Transverse colon (tissue), 4 donors: Measurements from ENCODE around the gene GLMP. TPM values are rescaled to one million over a fixed set of nuclear protein-coding genes. Genes with fewer than 3 reads are reported as not detected.
A peak's percentile ranks its signal among the peaks of the same experiment; 100 is the strongest.

ENCODE experiments used
- DNase-seq: peaks from one replicate; pipeline ENCODE4 v3.0.0-alpha.2; 2019
- H3K27ac ChIP-seq, 4 donors: fragments of 200-600 bp; sonication (generic); 2 replicates each; pipeline ENCODE4 v1.5.1; 2016 to 2018; ENCODE audit warnings: inconsistent platforms in 4 of 4
- H3K27me3 ChIP-seq: fragments of 200-600 bp; sonication (generic); 2 replicates; pipeline ENCODE4 v1.5.1; 2017; ENCODE audit warnings: inconsistent platforms
- H3K36me3 ChIP-seq, 4 donors: fragments of 200-600 bp; sonication (generic); 2 replicates each; pipeline ENCODE4 v1.5.1; 2017 to 2019; ENCODE audit warnings: inconsistent platforms in 4 of 4
- H3K4me1 ChIP-seq, 4 donors: fragments of 200-600 bp; sonication (generic); 2 replicates each; pipeline ENCODE4 v1.5.1; 2017 to 2020; ENCODE audit warnings: inconsistent platforms in 4 of 4
- H3K4me3 ChIP-seq, 4 donors: fragments of 200-600 bp; sonication (generic); 1 replicate in 1 of 4; 2 replicates in 3 of 4; pipeline versions ENCODE4 v1.5.1 to v1.6.1; 2017 to 2019; ENCODE audit warnings: inconsistent platforms in 4 of 4
- H3K9me3 ChIP-seq, 2 donors: fragments of 200-600 bp; sonication (generic); 2 replicates each; pipeline ENCODE4 v1.5.1; 2017 to 2019; ENCODE audit warnings: inconsistent platforms in 2 of 2
- EP300 ChIP-seq: sonication (generic); formaldehyde crosslinking; IDR thresholded peaks from one replicate; pipeline ENCODE4 v1.6.1; 2017; ENCODE audit warnings: antibody characterized with exemption, low read depth
- POLR2A ChIP-seq: fragments of 450-650 bp; IDR thresholded peaks from one replicate; pipeline ENCODE4 v1.6.1; 2016; ENCODE audit warnings: antibody characterized with exemption, mild to moderate bottlenecking, moderate library complexity
- POLR2AphosphoS5 ChIP-seq, 3 donors: sonication (generic); formaldehyde crosslinking; IDR thresholded peaks; one replicate each; pipeline ENCODE4 v1.6.1; 2016; ENCODE audit warnings: antibody characterized with exemption in 3 of 3
- WGBS, 2 donors: methylation state at CpG; one replicate each; pipeline ENCODE4 v1.1.5; 2018; ENCODE audit warnings: low coverage in 1 of 2; 5-methylcytosine and 5-hydroxymethylcytosine counted together
- in situ Hi-C, 4 donors: fragments of 200-750 bp; cut with MboI; loops; one replicate each; pipeline versions ENCODE4 v1.15.0 to v1.15.1; 2017; ENCODE audit warnings: low sequenced_read_pairs in 3 of 4, low pct_ligation_motif_present in 1 of 4, low pct_unique_long_range_greater_than_20kb in 1 of 4
- intact Hi-C: fragments of 100-400 bp; cut with DNase I; formaldehyde crosslinking; loops from one replicate; pipeline ENCODE4 v1.15.1; 2023; ENCODE audit warnings: low total_unique reads
- total RNA-seq, 4 donors: library from RNA; depleted of rRNA; stranded (reverse); fragments of >200 nt; gene quantifications; one replicate each; pipeline ENCODE4 v1.1.0, GENCODE V29; 2016
- TF ChIP-seq, protein P1 (sequence below), 5 experiments: fragments of 200-600 bp in 3 of 5; fragments of 450-650 bp in 2 of 5; sonication (generic) in 3 of 5; IDR thresholded peaks; 1 replicate in 2 of 5; 2 replicates in 3 of 5; pipeline ENCODE4 v1.5.1; 2016 to 2017; ENCODE audit warnings: antibody characterized with exemption in 5 of 5, inconsistent platforms in 3 of 5, mild to moderate bottlenecking in 2 of 5, moderate library complexity in 1 of 5

The GLMP gene
- total RNA-seq, 4 donors from 2014 or later, result 4.0 to 65.9 (median 38.2) TPM

DNA sequence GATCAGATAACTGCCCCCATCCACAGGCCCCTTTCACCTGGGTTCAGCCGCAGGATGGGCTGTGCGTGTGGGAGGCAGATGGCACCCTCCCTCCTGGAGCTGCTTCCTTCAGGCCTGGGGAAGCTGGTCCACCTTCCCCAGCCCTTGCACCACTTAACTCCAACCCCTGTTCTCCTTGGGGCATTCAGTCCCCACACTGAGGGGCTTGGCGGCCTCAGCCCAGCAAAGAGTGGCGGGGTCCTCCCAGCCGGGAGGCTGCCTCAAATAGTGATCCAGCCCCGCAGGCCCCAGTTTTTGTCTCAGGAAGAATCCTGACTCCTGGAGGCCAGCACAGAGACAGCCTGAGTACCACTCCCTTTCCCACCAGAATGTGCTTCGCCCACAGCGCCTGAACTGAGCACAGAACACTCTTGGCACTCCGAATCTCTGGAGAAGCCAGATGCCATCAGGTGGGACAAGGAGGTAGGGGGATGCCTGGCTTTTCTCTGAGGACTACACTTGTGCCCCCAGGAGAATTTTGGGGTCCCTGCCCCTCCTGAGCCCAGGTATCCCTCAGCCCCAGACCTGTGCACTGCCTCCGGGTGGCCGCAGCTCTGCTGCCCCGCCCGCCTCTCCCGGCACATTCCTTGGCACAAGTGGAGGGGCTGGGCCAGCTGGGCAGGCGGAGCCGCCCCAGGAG, 48.6 kb downstream of the GLMP start:
- Histone ChIP-seq H3K27ac (no peak overlapping the region), H3K27me3 (peaks cover 32% of the 10 kb centered on the region), H3K4me1 (peaks cover 10 to 24% (median 21%) of the 10 kb centered on the region in 4 donors), H3K36me3 (peaks cover 0 to 17% (median 7%) of the 10 kb centered on the region in 4 donors), H3K4me3 (no peak overlapping the region), H3K9me3 (no peaks in the 10 kb centered on the region)
- WGBS, 2 donors, result 54% methylated on average over 16 of the region's 16 CpGs; no CpG with 5 or more reads in 1 of the 2 donors
- TF ChIP-seq POLR2A, result no peak
- TF ChIP-seq EP300, result no peak
- TF ChIP-seq, protein P1, sequence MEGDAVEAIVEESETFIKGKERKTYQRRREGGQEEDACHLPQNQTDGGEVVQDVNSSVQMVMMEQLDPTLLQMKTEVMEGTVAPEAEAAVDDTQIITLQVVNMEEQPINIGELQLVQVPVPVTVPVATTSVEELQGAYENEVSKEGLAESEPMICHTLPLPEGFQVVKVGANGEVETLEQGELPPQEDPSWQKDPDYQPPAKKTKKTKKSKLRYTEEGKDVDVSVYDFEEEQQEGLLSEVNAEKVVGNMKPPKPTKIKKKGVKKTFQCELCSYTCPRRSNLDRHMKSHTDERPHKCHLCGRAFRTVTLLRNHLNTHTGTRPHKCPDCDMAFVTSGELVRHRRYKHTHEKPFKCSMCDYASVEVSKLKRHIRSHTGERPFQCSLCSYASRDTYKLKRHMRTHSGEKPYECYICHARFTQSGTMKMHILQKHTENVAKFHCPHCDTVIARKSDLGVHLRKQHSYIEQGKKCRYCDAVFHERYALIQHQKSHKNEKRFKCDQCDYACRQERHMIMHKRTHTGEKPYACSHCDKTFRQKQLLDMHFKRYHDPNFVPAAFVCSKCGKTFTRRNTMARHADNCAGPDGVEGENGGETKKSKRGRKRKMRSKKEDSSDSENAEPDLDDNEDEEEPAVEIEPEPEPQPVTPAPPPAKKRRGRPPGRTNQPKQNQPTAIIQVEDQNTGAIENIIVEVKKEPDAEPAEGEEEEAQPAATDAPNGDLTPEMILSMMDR (IDR thresholded peaks at IDR 0.05), result no peak
- no peak for TF ChIP-seq POLR2AphosphoS5 (IDR thresholded peaks at IDR 0.05)
- DNase-seq, result no peak
- intact Hi-C loops (no loop called here), in situ Hi-C loops (no loop called here)

DNA sequence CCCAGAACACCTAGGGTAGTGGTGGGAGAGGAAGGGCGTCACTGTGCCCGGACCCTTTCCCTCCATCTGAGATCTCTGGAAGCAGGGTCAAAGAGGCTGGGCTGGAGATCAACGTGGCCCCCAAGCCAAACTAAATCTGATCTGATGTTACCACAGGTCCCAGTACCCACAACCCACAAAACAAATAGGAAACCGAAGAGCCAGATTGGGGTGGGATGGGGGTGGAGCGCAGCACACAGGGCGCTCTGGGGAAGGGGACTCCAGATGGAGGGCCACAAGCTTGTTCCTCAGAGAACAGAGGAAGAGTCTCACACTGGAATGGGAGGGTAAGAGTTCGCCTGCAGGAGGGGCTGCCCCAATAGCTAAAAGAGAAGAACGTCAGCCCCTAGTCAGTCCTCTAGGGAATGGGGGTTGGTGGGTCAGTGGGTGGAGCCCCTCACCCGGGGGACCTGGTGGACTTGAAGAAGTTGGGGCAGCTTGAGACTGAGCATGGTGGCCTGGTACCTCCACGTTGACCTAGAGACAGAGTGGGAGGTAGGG, 49.2 kb downstream of the GLMP start:
- in situ Hi-C loops (no loop called here), intact Hi-C loops (no loop called here)
- peaks cover 32% of the 10 kb centered on the region for H3K27me3 ChIP-seq
- TF ChIP-seq, protein P1 (IDR thresholded peaks at IDR 0.05), result no peak
- TF ChIP-seq POLR2AphosphoS5 (IDR thresholded peaks at IDR 0.05) (no peak), EP300 (no peak), POLR2A (no peak)
- 57 to 60% methylated on average over 1 to 10 of the region's 10 CpGs for WGBS, 2 donors
- H3K36me3 ChIP-seq, result peaks cover 0 to 11% (median 4%) of the 10 kb centered on the region in 4 donors
- H3K4me3 ChIP-seq, result peak overlapping the region in 1 of 4 donors; percentile 43
- no peak overlapping the region for H3K27ac ChIP-seq
- DNase-seq, result no peak
- no peaks in the 10 kb centered on the region for H3K9me3 ChIP-seq
- H3K4me1 ChIP-seq, result peaks cover 10 to 24% (median 21%) of the 10 kb centered on the region in 4 donors

DNA sequence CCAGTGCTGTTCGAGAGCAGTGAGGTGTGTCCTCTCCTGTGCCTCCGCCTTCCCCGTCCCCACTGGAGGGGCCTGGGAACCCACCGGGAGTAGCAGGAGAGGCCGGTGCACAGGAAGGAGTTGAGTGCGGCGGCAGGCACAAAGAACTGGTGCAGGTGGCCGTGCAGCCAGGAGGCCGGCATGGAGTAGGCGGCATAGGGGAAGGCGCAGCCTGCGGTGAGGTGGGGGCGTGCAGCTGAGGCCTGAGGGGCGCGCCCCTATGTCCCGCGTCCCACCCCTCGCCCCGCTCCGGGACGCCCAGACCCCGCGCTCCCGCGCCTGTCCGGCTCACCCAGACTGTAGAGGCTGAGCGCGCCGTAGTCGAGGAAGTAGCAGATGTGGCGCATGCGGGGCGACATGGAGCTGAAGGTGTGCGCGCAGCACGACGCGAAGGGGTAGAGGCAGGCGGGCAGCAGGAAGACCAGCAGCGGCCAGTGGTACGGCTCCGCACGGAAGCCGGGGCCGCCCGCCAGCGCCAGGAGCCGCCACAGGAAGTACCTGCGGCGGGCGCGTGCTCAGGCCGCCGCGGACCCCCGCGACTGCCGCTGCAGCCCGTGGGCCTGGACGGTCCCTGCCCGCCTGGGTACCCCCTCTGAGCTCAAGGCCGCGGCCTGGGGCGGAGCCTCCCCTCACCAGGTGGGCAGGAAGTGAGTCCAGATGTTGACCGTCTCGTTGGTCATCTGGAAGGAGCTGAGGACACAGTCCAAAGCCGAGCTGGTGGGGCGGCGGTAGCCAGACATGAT, 49.8 kb downstream of the GLMP start:
- peaks cover 32% of the 10 kb centered on the region for H3K27me3 ChIP-seq
- peak overlapping the region in 2 of 4 donors; percentile 23 to 43 for H3K4me3 ChIP-seq
- H3K27ac ChIP-seq, result no peak overlapping the region
- H3K36me3 ChIP-seq, result peaks cover 0 to 4% (median under 1%) of the 10 kb centered on the region in 4 donors
- peaks cover 10 to 24% (median 21%) of the 10 kb centered on the region in 4 donors for H3K4me1 ChIP-seq
- H3K9me3 ChIP-seq, result no peaks in the 10 kb centered on the region
- in situ Hi-C loops (no loop called here), intact Hi-C loops (no loop called here)
- peak; percentile 33 for DNase-seq
- peak in 1 of 3 donors; percentile 10 for TF ChIP-seq POLR2AphosphoS5 (IDR thresholded peaks at IDR 0.05)
- TF ChIP-seq EP300, result no peak
- WGBS, 2 donors, result 3% methylated on average over 60 of the region's 69 CpGs; no CpG with 5 or more reads in 1 of the 2 donors

DNA sequence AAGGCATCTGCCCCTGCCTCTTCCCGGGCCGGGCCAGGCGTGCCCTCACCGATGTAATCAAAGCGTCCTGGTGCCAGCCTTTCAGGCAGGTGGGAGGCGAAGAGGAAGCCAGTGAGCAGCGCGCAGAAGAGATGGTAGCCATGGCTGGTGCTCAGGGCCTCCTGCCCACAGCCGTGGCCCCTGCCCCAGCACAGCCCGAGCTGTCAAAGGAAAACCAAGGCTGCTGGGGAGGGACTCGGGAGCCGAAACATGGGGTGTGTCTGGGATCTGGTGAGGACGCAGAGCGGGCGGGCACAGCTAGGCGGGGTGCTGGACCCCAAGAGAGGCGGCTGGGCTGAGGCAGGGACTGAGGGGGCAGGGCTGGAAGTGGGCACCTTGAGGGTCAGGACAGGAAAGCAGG, 50.8 kb downstream of the GLMP start:
- DNase-seq, result no peak
- TF ChIP-seq, protein P1 (IDR thresholded peaks at IDR 0.05), result no peak
- Histone ChIP-seq H3K4me3 (no peak overlapping the region), H3K36me3 (peaks cover 0 to 4% (median 0%) of the 10 kb centered on the region in 4 donors), H3K27ac (no peak overlapping the region), H3K27me3 (peaks cover 32% of the 10 kb centered on the region), H3K4me1 (peaks cover 10 to 24% (median 21%) of the 10 kb centered on the region in 4 donors), H3K9me3 (no peaks in the 10 kb centered on the region)
- intact Hi-C loops (no loop called here), in situ Hi-C loops (no loop called here)
- 77% methylated on average over 17 of the region's 17 CpGs; no CpG with 5 or more reads in 1 of the 2 donors for WGBS, 2 donors
